Epithelial cell of prostate (primary cell): Measurements from ENCODE around the gene SLC23A3.

Experiments
- DNase-seq: peaks from one replicate; pipeline ENCODE4 v3.0.0-alpha.2; 2011; ENCODE audit warnings: low read depth, low spot score
- H3K27ac ChIP-seq: fragments of 450-650 bp; 2 replicates; pipeline ENCODE4 v1.5.1; 2017; ENCODE audit warnings: mild to moderate bottlenecking

SLC23A3 gene

GRCh38 chr2:219176818-219177551, 7.2 kb upstream of the SLC23A3 start, which contains the start of gene CNPPD1:
Gene CNPPD1 (minus strand): TSS chr2:219176925. CDS start chr2:219176828, 97 bp downstream.
- H3K27ac ChIP-seq, result peak within 1 kb of the TSS; percentile 99
- DNase-seq, result no peak

- no peak for DNase-seq
- peak overlapping the region; percentile 99 for H3K27ac ChIP-seq
Measured at GRCh38 chr2:219175928-219176817, 6.3 kb upstream of the SLC23A3 start.

DNA sequence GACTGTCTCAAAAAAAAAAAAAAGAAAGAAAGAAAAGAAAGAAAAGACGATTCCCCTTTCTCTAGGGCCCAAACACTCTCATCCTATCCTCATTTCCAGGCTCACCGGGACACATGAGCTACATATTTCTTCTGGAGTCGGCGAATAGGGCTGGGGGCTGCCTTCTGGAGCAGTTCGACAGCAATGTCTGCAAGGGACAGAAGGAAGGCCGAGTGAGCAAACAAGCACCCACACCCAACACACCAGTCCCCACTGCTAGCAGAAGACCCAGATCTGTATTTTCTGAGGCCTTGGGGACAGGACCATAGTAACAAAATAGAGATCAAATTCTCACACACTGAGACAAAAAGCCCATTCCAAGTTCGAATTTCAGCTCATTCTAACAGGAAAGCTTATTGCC, 5.7 kb upstream of the SLC23A3 start:
- H3K27ac ChIP-seq, result peak overlapping the region; percentile 99
- DNase-seq, result no peak

- DNase-seq, result no peak
Measured at GRCh38 chr2:219174801-219175200, 5.0 kb upstream of the SLC23A3 start.

DNA sequence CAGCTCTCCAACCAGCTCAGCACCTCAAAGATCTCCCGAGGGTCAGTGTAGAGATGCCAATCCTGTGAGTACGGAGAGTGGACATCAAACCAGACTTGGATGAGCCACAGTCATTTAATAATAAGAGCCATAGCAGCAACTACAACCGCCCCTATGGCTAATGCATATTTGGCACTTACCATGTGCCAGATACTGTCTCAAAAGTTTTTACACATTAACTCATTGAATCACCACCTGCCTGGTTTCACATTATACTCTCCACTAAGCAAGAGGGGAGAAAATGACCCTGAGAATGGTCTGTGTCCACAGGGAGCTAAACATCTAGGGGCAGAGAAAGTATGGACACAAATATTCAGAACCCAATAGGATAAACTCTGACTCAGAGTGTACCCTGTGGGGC, 4.3 kb upstream of the SLC23A3 start:
- H3K27ac ChIP-seq, result no peak overlapping the region

More at GRCh38 chr2:219174801-219175200, 5.0 kb upstream of the SLC23A3 start:
- no peak overlapping the region for H3K27ac ChIP-seq

DNA sequence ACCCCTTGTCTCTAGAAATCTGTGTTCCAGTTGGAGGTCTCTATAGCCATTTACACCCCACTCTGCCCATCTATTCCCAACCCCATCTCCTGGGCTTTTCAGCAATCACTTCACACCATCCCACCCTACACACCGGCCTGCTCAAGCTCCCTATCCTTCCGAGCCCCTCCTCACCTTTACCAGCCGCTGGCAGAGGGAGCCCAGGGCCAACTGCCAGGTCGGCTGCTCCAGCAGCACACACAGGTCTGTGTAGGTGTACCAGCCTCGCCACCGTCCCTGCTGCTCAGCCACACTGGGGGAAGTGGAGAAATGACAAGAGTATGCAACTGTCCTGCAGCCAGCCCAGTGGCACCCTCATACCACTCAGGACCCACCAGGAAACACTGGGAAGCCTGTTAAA, 3.3 kb upstream of the SLC23A3 start:
- DNase-seq, result no peak
- no peak overlapping the region for H3K27ac ChIP-seq

More for the DNA sequence above, 4.3 kb upstream of the SLC23A3 start:
- DNase-seq, result no peak

GRCh38 chr2:219172231-219173154, 2.7 kb upstream of the SLC23A3 start:
- DNase-seq, result no peak
- no peak overlapping the region for H3K27ac ChIP-seq

- H3K27ac ChIP-seq, result no peak overlapping the region
- no peak for DNase-seq
Measured at GRCh38 chr2:219171231-219171651, 1.4 kb upstream of the SLC23A3 start.

DNA sequence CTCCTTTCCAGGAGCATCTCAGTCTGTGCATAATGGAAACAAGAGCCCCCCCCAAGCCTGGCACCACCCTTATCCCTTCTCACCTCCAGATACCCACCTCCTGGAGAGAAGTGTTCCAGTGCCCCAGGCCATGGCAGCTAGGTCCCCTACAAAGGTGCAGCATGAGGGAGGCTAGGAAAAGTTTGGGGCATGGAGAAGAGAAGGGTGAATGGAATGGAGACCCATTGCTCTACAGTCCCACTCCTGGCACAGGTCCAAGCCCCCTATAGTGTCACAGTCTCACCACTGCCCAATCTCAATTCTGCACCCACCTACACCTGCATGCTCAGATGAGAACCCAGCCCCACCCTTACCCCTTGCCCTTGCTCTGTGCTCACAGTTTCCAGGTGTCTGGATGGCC, 897 bp downstream of the SLC23A3 start:
- H3K27ac ChIP-seq, result no peak overlapping the region
- DNase-seq, result no peak

DNA sequence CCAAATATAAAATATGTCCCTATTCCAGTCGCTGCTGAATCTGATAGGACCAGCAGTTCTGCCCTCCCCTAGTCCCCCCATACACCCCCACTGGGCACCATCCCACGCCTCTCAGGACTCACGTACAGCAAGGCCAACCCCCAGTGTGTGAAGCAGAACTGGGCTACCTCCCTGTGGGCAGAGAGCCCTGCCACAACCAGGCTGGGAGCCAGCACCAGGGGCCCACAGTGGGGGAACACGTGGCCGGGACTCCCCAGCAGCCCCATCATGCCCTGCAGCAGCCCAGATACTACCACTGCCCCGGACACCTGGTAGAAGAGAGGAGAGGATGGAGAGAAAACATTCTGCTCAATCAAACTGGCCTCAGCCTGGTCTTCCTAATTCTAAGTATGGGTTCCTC, 1.3 kb downstream of the SLC23A3 start:
- DNase-seq, result no peak

GRCh38 chr2:219167997-219168396, 1.8 kb downstream of the SLC23A3 start:
- no peak for DNase-seq
- H3K27ac ChIP-seq, result no peak overlapping the region

More for the DNA sequence above, 1.3 kb downstream of the SLC23A3 start:
- H3K27ac ChIP-seq, result no peak overlapping the region

GRCh38 chr2:219165058-219165911, 4.5 kb downstream of the SLC23A3 start:
- no peak for DNase-seq
- no peak overlapping the region for H3K27ac ChIP-seq

DNA sequence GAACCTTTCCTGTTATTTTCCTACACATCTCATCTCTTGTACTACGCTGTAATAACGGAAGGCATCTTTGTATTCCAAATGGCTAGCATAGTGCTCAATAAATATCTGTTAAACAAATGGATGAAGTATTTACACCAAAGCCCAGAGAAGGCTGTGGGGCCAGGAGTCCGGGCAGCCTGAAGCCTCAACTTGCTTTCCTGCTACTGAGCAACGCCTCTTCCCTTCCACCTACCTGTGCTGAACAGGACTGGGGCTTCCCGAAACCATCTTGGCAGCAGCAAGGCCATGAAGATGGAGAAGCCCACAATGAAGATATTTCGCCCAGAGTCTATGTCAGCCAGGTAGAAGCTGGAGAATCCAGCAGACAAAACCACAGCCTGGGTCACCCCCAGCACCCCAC, 6.7 kb downstream of the SLC23A3 start:
- no peak overlapping the region for H3K27ac ChIP-seq
- DNase-seq, result no peak

DNA sequence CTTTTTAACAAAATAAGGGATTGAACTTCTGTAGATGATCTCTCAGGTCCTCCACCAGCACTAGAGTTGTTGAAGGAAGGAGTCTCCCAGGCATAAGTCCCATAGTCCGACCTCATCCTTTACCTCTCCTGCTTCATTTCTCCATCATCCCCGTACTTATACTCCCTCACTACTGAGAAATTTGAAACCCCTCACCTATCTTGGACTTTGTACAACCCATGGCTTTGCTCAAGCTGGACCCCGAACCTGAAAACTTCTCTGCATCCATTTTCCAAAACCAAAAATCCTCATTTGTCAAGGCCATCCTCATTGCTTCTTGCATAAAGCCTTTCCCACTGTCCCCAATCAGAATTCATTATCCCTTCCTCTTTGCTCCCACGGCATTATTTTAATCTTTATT, 8.7 kb downstream of the SLC23A3 start:
- H3K27ac ChIP-seq, result peak overlapping the region; percentile 68
- no peak for DNase-seq

- H3K27ac ChIP-seq, result peak within 1 kb of the TSS; percentile 68
- peak; percentile 37 for DNase-seq
Measured at GRCh38 chr2:219160186-219161017, 9.4 kb downstream of the SLC23A3 start, which contains the start of gene NHEJ1. Gene NHEJ1 (minus strand): TSS chr2:219160815. CDS start chr2:219158362, 2,453 bp downstream.

DNA sequence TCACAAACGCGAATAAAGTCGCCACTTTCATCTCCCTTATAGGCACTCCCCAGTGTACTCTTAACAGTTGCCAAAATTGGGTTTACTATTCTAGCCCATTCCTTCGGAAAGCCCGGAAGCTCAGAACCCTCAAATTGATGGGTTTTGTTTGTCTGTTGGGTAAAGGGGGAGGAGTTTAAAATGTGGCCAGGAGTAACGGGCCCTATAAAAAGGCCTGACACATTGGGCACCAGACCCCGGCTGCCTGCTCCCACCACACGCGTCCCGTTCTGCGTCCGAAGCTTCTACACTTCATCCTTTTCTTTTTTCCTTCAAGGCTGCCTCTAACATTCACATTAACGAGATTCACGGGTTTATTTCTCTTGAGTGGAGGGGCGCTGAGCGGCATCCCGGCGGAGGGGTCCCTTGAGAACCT, 10.1 kb downstream of the SLC23A3 start:
- DNase-seq, result no peak
- H3K27ac ChIP-seq, result peak overlapping the region; percentile 68

DNA sequence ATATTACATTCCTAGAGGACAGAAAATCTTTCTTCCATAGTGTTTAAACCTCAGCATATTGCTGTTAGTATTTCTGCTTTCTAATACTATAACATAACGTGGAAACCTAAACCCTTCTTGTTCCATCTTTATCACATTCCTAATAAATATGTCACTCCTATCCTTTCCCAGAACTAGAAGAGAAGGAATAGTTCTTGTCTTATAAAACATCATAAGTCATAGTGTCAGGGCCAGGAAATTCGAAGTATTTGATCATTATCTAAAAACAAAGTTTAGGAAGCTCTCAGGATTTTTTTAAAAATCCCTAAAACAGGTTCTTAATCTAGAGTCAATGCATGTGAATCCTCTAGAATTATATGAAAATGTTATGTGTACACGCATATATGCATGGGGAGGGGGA, 11.2 kb downstream of the SLC23A3 start:
- no peak for DNase-seq
- H3K27ac ChIP-seq, result no peak overlapping the region

GRCh38 chr2:219158025-219158424, 11.8 kb downstream of the SLC23A3 start:
- no peak for DNase-seq
- no peak overlapping the region for H3K27ac ChIP-seq
